HCT116 (cell line): ENCODE measurements around the gene ELP1. TPM values are rescaled to one million over a fixed set of nuclear protein-coding genes. Genes with fewer than 3 reads are reported as not detected.

Source experiments
- ATAC-seq: fragments of 200-7000 bp; cut with Tn5 transposase; 2 replicates; pipeline ENCODE4 v1.9.1; 2020; ENCODE audit warnings: mild to moderate bottlenecking, moderate library complexity
- BruUV-seq: library from RNA; stranded (reverse); fragments of 400-500 nt; replicated peaks from 2 replicates; lab custom pipeline; 2021; lab: Mats Ljungman, UMichigan
- CTCF ChIA-PET: fragments of 300-600 bp; sonication (Branson Sonifier 250); formaldehyde crosslinking; loops from one replicate; lab custom pipeline; 2021; ENCODE audit warnings: antibody characterized with exemption; lab: Charles Lee
- POLR2A ChIA-PET: fragments of 300-600, 350-600 bp; sonication (Branson Sonifier 250); formaldehyde crosslinking; loops from one replicate; lab custom pipeline; 2021; ENCODE audit warnings: antibody characterized with exemption; lab: Charles Lee
- RAD21 ChIA-PET, 2 experiments: fragments of 300-600 bp; sonication (Branson Sonifier 250); formaldehyde crosslinking; loops; one replicate each; lab custom pipeline; 2023; ENCODE audit warnings: low total read pairs in 2 of 2; ENCODE audit not compliant: uncharacterized antibody in 2 of 2, unreplicated experiment in 2 of 2, low non-redundant PET in 1 of 2; lab: Charles Lee
- DNase-seq: peaks from one replicate; pipeline ENCODE4 v3.0.0-alpha.2; 2010; ENCODE audit warnings: low read depth, low spot score
- H2AFZ ChIP-seq: fragments of 200-600 bp; shearing (Covaris generic), sonication (generic); 2 replicates; pipeline ENCODE4 v1.6.1; 2017; ENCODE audit warnings: low read depth, mixed run types, mixed read lengths, antibody characterized with exemption, low read length; ENCODE audit not compliant: poor library complexity, severe bottlenecking
- H3K27ac ChIP-seq: 2 replicates; pipeline ENCODE4 v1.5.1; 2012; ENCODE audit warnings: low read depth, low read length
- H3K27me3 ChIP-seq: fragments of 200-600 bp; sonication (generic); 2 replicates; pipeline ENCODE4 v1.6.1; 2016; ENCODE audit warnings: mixed run types, low read length, mixed read lengths; ENCODE audit not compliant: insufficient read depth
- H3K36me3 ChIP-seq, 2 experiments: fragments of 200-500 bp in 1 of 2; fragments of 200-600 bp in 1 of 2; sonication (Bioruptor generic) in 1 of 2; sonication (generic) in 1 of 2; 2 replicates each; pipeline versions ENCODE4 v1.5.1 to v1.6.1; 2014 to 2016; ENCODE audit warnings: low read length in 2 of 2, inconsistent platforms in 1 of 2, mixed read lengths in 1 of 2, mixed run types in 1 of 2; ENCODE audit not compliant: insufficient read depth in 2 of 2, control insufficient read depth in 1 of 2
- H3K4me1 ChIP-seq, 2 experiments: fragments of 200-600 bp in 1 of 2; sonication (generic) in 1 of 2; 2 replicates each; pipeline versions ENCODE4 v1.5.1 to v1.6.1; 2012 to 2017; ENCODE audit warnings: low read length in 2 of 2, inconsistent platforms in 1 of 2, mild to moderate bottlenecking in 1 of 2, mixed read lengths in 1 of 2, mixed run types in 1 of 2, moderate library complexity in 1 of 2; ENCODE audit not compliant: insufficient read depth in 2 of 2, control insufficient read depth in 1 of 2
- H3K4me2 ChIP-seq: fragments of 200-600 bp; sonication (generic); 2 replicates; pipeline ENCODE4 v1.6.1; 2017; ENCODE audit warnings: mixed run types, low read length, mixed read lengths
- H3K4me3 ChIP-seq, 2 experiments: fragments of 200-600 bp in 1 of 2; sonication (generic) in 1 of 2; replicated peaks in 1 of 2; 2 replicates each; pipeline ENCODE4 v1.5.1; 2011 to 2016; ENCODE audit warnings: low read length in 2 of 2, control low read depth in 1 of 2, low read depth in 1 of 2, mild to moderate bottlenecking in 1 of 2, mixed read lengths in 1 of 2, mixed run types in 1 of 2
- H3K79me2 ChIP-seq: fragments of 200-600 bp; sonication (generic); 2 replicates; pipeline ENCODE4 v1.6.1; 2017; ENCODE audit warnings: mild to moderate bottlenecking, mixed run types, low read length, moderate library complexity, mixed read lengths; ENCODE audit not compliant: insufficient read depth
- H3K9ac ChIP-seq: fragments of 200-600 bp; sonication (generic); 2 replicates; pipeline ENCODE4 v1.6.1; 2016; ENCODE audit warnings: low read length, mixed read lengths
- H3K9me2 ChIP-seq: fragments of 200-600 bp; sonication (generic), shearing (Covaris generic); 2 replicates; pipeline ENCODE4 v1.6.1; 2017; ENCODE audit warnings: mixed run types, mild to moderate bottlenecking, moderate library complexity; ENCODE audit not compliant: insufficient read depth
- H3K9me3 ChIP-seq, 2 experiments: fragments of 200-500 bp in 1 of 2; fragments of 200-600 bp in 1 of 2; sonication (Bioruptor generic) in 1 of 2; sonication (generic) in 1 of 2; 2 replicates each; pipeline ENCODE4 v1.6.1; 2014 to 2017; ENCODE audit warnings: low read length in 2 of 2, mixed read lengths in 2 of 2, inconsistent platforms in 1 of 2, low read depth in 1 of 2, mild to moderate bottlenecking in 1 of 2, mixed run types in 1 of 2, moderate library complexity in 1 of 2; ENCODE audit not compliant: control insufficient read depth in 1 of 2, insufficient read depth in 1 of 2
- H4K20me1 ChIP-seq: fragments of 200-600 bp; sonication (generic), shearing (Covaris generic); 2 replicates; pipeline ENCODE4 v1.6.1; 2017; ENCODE audit warnings: mixed run types, mild to moderate bottlenecking, moderate library complexity; ENCODE audit not compliant: insufficient read depth
- CBX3 ChIP-seq: IDR thresholded peaks from 2 replicates; pipeline ENCODE4 v1.6.1; 2012; ENCODE audit warnings: low read depth
- EGR1 ChIP-seq: IDR thresholded peaks from 2 replicates; pipeline ENCODE4 v1.6.1; 2012; ENCODE audit warnings: low read depth
- EZH2 ChIP-seq: fragments of 200-600 bp; sonication (generic); IDR thresholded peaks from 2 replicates; pipeline ENCODE4 v1.6.1; 2017; ENCODE audit warnings: antibody characterized with exemption, mixed run types
- EZH2phosphoT487 ChIP-seq: fragments of 200-600 bp; IDR thresholded peaks from 2 replicates; pipeline ENCODE4 v1.6.1; 2018; ENCODE audit warnings: antibody characterized with exemption, borderline replicate concordance
- JUND ChIP-seq: IDR thresholded peaks from 2 replicates; pipeline ENCODE4 v1.6.1; 2012
- POLR2AphosphoS5 ChIP-seq: IDR thresholded peaks from 2 replicates; pipeline ENCODE4 v1.6.1; 2011; ENCODE audit warnings: mild to moderate bottlenecking, low read depth, low read length, moderate library complexity
- RAD21 ChIP-seq: IDR thresholded peaks from 2 replicates; pipeline ENCODE4 v1.6.1; 2012; ENCODE audit warnings: low read depth, mild to moderate bottlenecking
- SRF ChIP-seq: IDR thresholded peaks from 2 replicates; pipeline ENCODE4 v1.6.1; 2012; ENCODE audit warnings: low read depth
- ZBTB33 ChIP-seq: IDR thresholded peaks from 2 replicates; pipeline ENCODE4 v1.6.1; 2011; ENCODE audit warnings: mild to moderate bottlenecking, low read length, moderate library complexity; ENCODE audit not compliant: insufficient replicate concordance; ENCODE audit errors: extremely low read depth
- intact Hi-C: fragments of 100-400 bp; cut with micrococcal nuclease; formaldehyde crosslinking; loops from 2 replicates; pipeline ENCODE4 v1.10.0; 2022
- total RNA-seq: library from RNA; stranded (reverse); gene quantifications from one replicate; pipeline ENCODE4 v1.2.1, GENCODE V29; 2021; ENCODE audit not compliant: unreplicated experiment

ELP1 gene
- total RNA-seq, 1 experiment from 2014 or later, result 28.8 TPM

- TF ChIP-seq ZBTB33 (no peak), SRF (no peak)
These were observed 34.0 kb upstream of the ELP1 start (continued) for GRCh38 chr9:108967916-108968315.

- RAD21 ChIA-PET, result no interaction called here
- ATAC-seq, result no peak
These were observed 29.7 kb upstream of the ELP1 start for GRCh38 chr9:108963459-108964143.

More at GRCh38 chr9:108963459-108964143, 29.7 kb upstream of the ELP1 start:
- Histone ChIP-seq H3K4me3 (no peak overlapping the region), H4K20me1 (no peaks in the 10 kb centered on the region), H3K4me2 (no peak overlapping the region)
- intact Hi-C loops, result no loop called here
- POLR2A ChIA-PET, result no interaction called here
- CTCF ChIA-PET, result interaction anchor here (2.6 kb wide), 1 partner anchor 9 kb away, joined by 8 read pairs; no protein-coding TSS in a partner anchor
- TF ChIP-seq EGR1 (no peak), CBX3 (no peak), EZH2 (no peak), POLR2AphosphoS5 (no peak), RAD21 (no peak), EZH2phosphoT487 (no peak), JUND (no peak), ZBTB33 (no peak)
- TF ChIP-seq, all 23 proteins: peak for 0
- Histone ChIP-seq H3K79me2 (no peaks in the 10 kb centered on the region), H3K9ac (no peak overlapping the region), H3K27me3 (no peaks in the 10 kb centered on the region), H3K9me3 (no peaks in the 10 kb centered on the region), H2AFZ (no peak overlapping the region), H3K4me1 (no peaks in the 10 kb centered on the region), H3K27ac (no peak overlapping the region), H3K9me2 (no peaks in the 10 kb centered on the region), H3K36me3 (peaks cover 5 to 13% of the 10 kb centered on the region in 2 experiments; a peak in 3 of 4 replicates)
- DNase-seq, result no peak
- no TSS peak for BruUV-seq
